Uterus (tissue), 2 donors: ENCODE measurements around the gene SCLT1.

Experiments used
- POLR2A ChIP-seq, 2 donors: fragments of 450-650 bp; IDR thresholded peaks; one replicate each; pipeline ENCODE4 v1.6.1; 2016; ENCODE audit warnings: antibody characterized with exemption in 2 of 2, mild to moderate bottlenecking in 1 of 2, moderate library complexity in 1 of 2
- TF ChIP-seq, protein P1 (sequence below), 4 experiments: fragments of 200-600 bp in 2 of 4; fragments of 450-650 bp in 2 of 4; sonication (generic) in 2 of 4; IDR thresholded peaks; one replicate each; pipeline ENCODE4 v1.5.1; 2016 to 2019; ENCODE audit warnings: antibody characterized with exemption in 4 of 4, mild to moderate bottlenecking in 2 of 4, moderate library complexity in 1 of 4

GRCh38 chr4:129140521-129140920 is 47.2 kb upstream of the SCLT1 start:
- TF ChIP-seq, protein P1, sequence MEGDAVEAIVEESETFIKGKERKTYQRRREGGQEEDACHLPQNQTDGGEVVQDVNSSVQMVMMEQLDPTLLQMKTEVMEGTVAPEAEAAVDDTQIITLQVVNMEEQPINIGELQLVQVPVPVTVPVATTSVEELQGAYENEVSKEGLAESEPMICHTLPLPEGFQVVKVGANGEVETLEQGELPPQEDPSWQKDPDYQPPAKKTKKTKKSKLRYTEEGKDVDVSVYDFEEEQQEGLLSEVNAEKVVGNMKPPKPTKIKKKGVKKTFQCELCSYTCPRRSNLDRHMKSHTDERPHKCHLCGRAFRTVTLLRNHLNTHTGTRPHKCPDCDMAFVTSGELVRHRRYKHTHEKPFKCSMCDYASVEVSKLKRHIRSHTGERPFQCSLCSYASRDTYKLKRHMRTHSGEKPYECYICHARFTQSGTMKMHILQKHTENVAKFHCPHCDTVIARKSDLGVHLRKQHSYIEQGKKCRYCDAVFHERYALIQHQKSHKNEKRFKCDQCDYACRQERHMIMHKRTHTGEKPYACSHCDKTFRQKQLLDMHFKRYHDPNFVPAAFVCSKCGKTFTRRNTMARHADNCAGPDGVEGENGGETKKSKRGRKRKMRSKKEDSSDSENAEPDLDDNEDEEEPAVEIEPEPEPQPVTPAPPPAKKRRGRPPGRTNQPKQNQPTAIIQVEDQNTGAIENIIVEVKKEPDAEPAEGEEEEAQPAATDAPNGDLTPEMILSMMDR (IDR thresholded peaks at IDR 0.05): no peak
- no peak for TF ChIP-seq POLR2A (IDR thresholded peaks at IDR 0.05)
